ENCODE data around the gene TP53BP1. TPM values are rescaled to one million over a fixed set of nuclear protein-coding genes. Genes with fewer than 3 reads are reported as not detected.

Gene TP53BP1
- total RNA-seq, 4 donors from 2014 or later, result 37.6 to 47.4 (median 42.4) TPM

- no peak overlapping the region for H3K4me3 ChIP-seq
- no peaks in the 10 kb centered on the region for H3K27me3 ChIP-seq
- 87 to 96% methylated on average over 4 of the region's 4 CpGs for WGBS, 2 donors
- H3K4me1 ChIP-seq, result peaks cover 0 to 1% (median 0%) of the 10 kb centered on the region in 4 donors
- H3K9me3 ChIP-seq, result peaks cover 0 to 35% (median 0%) of the 10 kb centered on the region in 4 donors
- no peak for DNase-seq (ENCODE audit: low spot score in 2 of 2)
- TF ChIP-seq, protein P1, sequence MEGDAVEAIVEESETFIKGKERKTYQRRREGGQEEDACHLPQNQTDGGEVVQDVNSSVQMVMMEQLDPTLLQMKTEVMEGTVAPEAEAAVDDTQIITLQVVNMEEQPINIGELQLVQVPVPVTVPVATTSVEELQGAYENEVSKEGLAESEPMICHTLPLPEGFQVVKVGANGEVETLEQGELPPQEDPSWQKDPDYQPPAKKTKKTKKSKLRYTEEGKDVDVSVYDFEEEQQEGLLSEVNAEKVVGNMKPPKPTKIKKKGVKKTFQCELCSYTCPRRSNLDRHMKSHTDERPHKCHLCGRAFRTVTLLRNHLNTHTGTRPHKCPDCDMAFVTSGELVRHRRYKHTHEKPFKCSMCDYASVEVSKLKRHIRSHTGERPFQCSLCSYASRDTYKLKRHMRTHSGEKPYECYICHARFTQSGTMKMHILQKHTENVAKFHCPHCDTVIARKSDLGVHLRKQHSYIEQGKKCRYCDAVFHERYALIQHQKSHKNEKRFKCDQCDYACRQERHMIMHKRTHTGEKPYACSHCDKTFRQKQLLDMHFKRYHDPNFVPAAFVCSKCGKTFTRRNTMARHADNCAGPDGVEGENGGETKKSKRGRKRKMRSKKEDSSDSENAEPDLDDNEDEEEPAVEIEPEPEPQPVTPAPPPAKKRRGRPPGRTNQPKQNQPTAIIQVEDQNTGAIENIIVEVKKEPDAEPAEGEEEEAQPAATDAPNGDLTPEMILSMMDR (IDR thresholded peaks at IDR 0.05), result no peak
- TF ChIP-seq POLR2A (IDR thresholded peaks at IDR 0.05) (no peak), EP300 (IDR thresholded peaks at IDR 0.05) (no peak)
- H3K36me3 ChIP-seq, result peaks cover 0 to 91% (median 4%) of the 10 kb centered on the region in 3 donors
- H3K27ac ChIP-seq, result no peak overlapping the region
These were observed 31.4 kb upstream of the TP53BP1 start for GRCh38 chr15:43524254-43524845.

- Histone ChIP-seq H3K9me3 (peaks cover 0 to 35% (median 0%) of the 10 kb centered on the region in 4 donors), H3K36me3 (peaks cover 0 to 87% (median 4%) of the 10 kb centered on the region in 3 donors), H3K4me1 (peaks cover 0 to 8% (median 3%) of the 10 kb centered on the region in 4 donors), H3K4me3 (no peak overlapping the region), H3K27ac (no peak overlapping the region), H3K27me3 (no peaks in the 10 kb centered on the region)
- no peak for DNase-seq (ENCODE audit: low spot score in 2 of 2)
- TF ChIP-seq EP300 (IDR thresholded peaks at IDR 0.05), result no peak
- TF ChIP-seq POLR2A (IDR thresholded peaks at IDR 0.05), result no peak
- TF ChIP-seq, protein P1 (IDR thresholded peaks at IDR 0.05), result no peak
- WGBS, 2 donors, result 94 to 97% methylated on average over 4 to 7 of the region's 7 CpGs
These were observed 30.7 kb upstream of the TP53BP1 start for GRCh38 chr15:43523646-43524045.

DNA sequence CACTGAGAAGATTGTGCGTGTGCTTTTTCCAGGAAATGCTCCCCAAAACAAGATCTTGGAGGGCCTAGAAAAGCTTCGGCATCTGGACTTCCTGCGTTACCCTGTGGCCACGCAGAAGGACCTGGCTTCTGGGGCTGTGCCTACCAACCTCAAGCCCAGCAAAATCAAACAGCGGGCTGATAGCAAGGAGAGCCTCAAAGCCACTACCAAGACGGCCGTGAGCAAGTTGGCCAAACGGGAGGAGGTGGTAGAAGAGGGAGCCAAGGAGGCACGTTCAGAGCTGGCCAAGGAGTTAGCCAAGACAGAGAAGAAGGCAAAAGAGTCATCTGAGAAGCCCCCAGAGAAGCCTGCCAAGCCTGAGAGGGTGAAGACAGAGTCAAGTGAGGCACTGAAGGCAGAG, 29.3 kb upstream of the TP53BP1 start:
- H3K27me3 ChIP-seq, result no peaks in the 10 kb centered on the region
- H3K27ac ChIP-seq, result no peak overlapping the region
- H3K9me3 ChIP-seq, result peaks cover 0 to 35% (median 0%) of the 10 kb centered on the region in 4 donors
- 90 to 91% methylated on average over 9 of the region's 9 CpGs for WGBS, 2 donors
- H3K4me3 ChIP-seq, result no peak overlapping the region
- peaks cover 0 to 74% (median 4%) of the 10 kb centered on the region in 3 donors for H3K36me3 ChIP-seq
- H3K4me1 ChIP-seq, result peaks cover 0 to 20% (median 7%) of the 10 kb centered on the region in 4 donors
- TF ChIP-seq, protein P1 (IDR thresholded peaks at IDR 0.05), result no peak
- no peak for DNase-seq (ENCODE audit: low spot score in 2 of 2)

- no peaks in the 10 kb centered on the region for H3K27me3 ChIP-seq
- no peak overlapping the region for H3K27ac ChIP-seq
- 92 to 95% methylated on average over 11 of the region's 11 CpGs for WGBS, 2 donors
- DNase-seq (ENCODE audit: low spot score in 2 of 2), result no peak
- peaks cover 0 to 35% (median 0%) of the 10 kb centered on the region in 4 donors for H3K9me3 ChIP-seq
- peaks cover 0 to 66% (median 4%) of the 10 kb centered on the region in 3 donors for H3K36me3 ChIP-seq
- no peak overlapping the region for H3K4me3 ChIP-seq
- H3K4me1 ChIP-seq, result peaks cover 0 to 28% (median 12%) of the 10 kb centered on the region in 4 donors
- TF ChIP-seq POLR2A (IDR thresholded peaks at IDR 0.05), result no peak
- TF ChIP-seq, protein P1 (IDR thresholded peaks at IDR 0.05), result no peak
- TF ChIP-seq EP300 (IDR thresholded peaks at IDR 0.05), result no peak
These were observed 28.5 kb upstream of the TP53BP1 start for GRCh38 chr15:43521419-43521818.

DNA sequence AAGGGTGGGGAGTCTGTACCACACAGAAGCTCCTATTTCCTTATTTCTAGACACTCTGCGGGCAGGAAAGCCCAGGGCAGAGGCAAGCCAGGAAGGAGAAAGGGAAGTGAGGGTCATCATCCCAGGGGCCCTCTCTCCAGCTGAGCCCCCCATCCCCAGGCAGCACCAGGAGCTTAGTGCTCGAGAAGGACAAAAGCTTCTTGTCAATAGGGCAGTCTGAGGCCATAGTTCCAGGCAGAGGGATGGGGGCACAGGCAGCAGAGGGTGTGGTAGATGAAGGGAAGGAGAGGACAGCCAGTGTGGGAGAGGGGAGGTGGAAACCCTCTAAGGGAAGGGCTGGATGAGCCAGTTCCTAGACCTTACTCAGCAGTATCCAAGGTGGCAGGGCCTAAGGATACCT, 27.2 kb upstream of the TP53BP1 start:
- Histone ChIP-seq H3K27me3 (no peaks in the 10 kb centered on the region), H3K4me3 (no peak overlapping the region), H3K36me3 (peaks cover 0 to 53% (median 4%) of the 10 kb centered on the region in 3 donors), H3K4me1 (peaks cover 0 to 41% (median 17%) of the 10 kb centered on the region in 4 donors), H3K9me3 (peaks cover 0 to 29% (median 0%) of the 10 kb centered on the region in 4 donors), H3K27ac (no peak overlapping the region)
- TF ChIP-seq POLR2A (IDR thresholded peaks at IDR 0.05) (no peak), EP300 (IDR thresholded peaks at IDR 0.05) (no peak)
- TF ChIP-seq, protein P1 (IDR thresholded peaks at IDR 0.05), result no peak
- WGBS, 2 donors, result 52% methylated on average over 2 of the region's 2 CpGs
- no peak for DNase-seq (ENCODE audit: low spot score in 2 of 2)
